Activated B cell treated with CpG ODN at 0.5 μM for 24 hours (primary cell): Measurements from ENCODE around the gene MYO1C. TPM values are rescaled to one million over a fixed set of nuclear protein-coding genes. Genes with fewer than 3 reads are reported as not detected.
A peak's percentile ranks its signal among the peaks of the same experiment; 100 is the strongest.

ENCODE experiments used
- ATAC-seq: fragments of 200-7000 bp; cut with Tn5 transposase; one replicate; pipeline ENCODE4 v1.10.0; 2021; ENCODE audit warnings: low read depth, mild to moderate bottlenecking, moderate library complexity
- CTCF ChIA-PET: fragments of 350-600 bp; sonication (Branson Sonifier 250); formaldehyde crosslinking; loops from one replicate; lab custom pipeline; 2021; ENCODE audit warnings: antibody characterized with exemption; lab: Charles Lee
- POLR2A ChIA-PET: fragments of 350-600 bp; sonication (Branson Sonifier 250); formaldehyde crosslinking; loops from one replicate; lab custom pipeline; 2021; ENCODE audit warnings: antibody characterized with exemption; lab: Charles Lee
- DNase-seq: peaks from one replicate; pipeline ENCODE4 v3.0.0; 2022
- H3K27ac Mint-ChIP-seq: one replicate; pipeline ENCODE4 v1.8.0; 2020; ENCODE audit warnings: mixed read lengths
- H3K27me3 Mint-ChIP-seq: one replicate; pipeline ENCODE4 v1.8.0; 2021; ENCODE audit warnings: mixed read lengths
- H3K36me3 Mint-ChIP-seq: one replicate; pipeline ENCODE4 v1.8.0; 2021; ENCODE audit warnings: low read depth, mixed read lengths
- H3K4me1 Mint-ChIP-seq: one replicate; pipeline ENCODE4 v1.8.0; 2021; ENCODE audit warnings: mixed read lengths
- H3K4me3 Mint-ChIP-seq: one replicate; pipeline ENCODE4 v1.8.0; 2020; ENCODE audit warnings: mild to moderate bottlenecking, mixed read lengths
- H3K9me3 Mint-ChIP-seq: one replicate; pipeline ENCODE4 v1.8.0; 2020; ENCODE audit warnings: mixed read lengths
- intact Hi-C: fragments of 100-400 bp; cut with micrococcal nuclease; formaldehyde crosslinking; loops from one replicate; pipeline ENCODE4 v1.15.1; 2024
- total RNA-seq: library from RNA; stranded (reverse); gene quantifications from 2 replicates; pipeline ENCODE4 v1.2.3, GENCODE V29; 2022
- TF ChIP-seq, protein P1 (sequence below): fragments of 200-600 bp; IDR thresholded peaks from one replicate; pipeline ENCODE4 v1.8.0; 2022; ENCODE audit warnings: antibody characterized with exemption, mild to moderate bottlenecking

The MYO1C gene
- total RNA-seq, 1 donor from 2014 or later, result 190 TPM

DNA sequence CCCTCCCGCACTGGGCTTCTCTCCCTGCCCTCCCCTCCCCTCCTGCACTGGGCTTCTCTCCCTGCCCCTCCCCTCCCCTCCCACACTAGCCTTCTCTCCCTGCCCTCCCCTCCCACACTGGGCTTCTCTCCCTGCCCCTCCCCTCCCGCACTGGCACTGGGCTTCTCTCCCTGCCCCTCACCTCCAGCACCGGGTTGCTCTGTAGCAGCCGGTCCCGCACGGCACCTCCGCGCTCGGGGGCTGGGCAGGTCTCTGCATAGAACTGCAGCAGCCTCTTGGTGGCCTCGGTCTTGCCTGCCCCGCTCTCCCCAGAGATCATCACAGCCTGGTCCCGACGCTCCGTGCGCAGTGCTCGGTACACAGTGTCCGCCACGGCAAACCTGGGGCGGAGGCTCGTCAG is 9.8 kb downstream of the MYO1C start:
- Mint-ChIP-seq H3K9me3 (no peaks in the 10 kb centered on the region), H3K36me3 (peaks cover 64% of the 10 kb centered on the region), H3K4me3 (no peak overlapping the region), H3K27ac (no peak overlapping the region), H3K4me1 (peaks cover 29% of the 10 kb centered on the region), H3K27me3 (no peaks in the 10 kb centered on the region)
- no peak for DNase-seq
- TF ChIP-seq, protein P1, sequence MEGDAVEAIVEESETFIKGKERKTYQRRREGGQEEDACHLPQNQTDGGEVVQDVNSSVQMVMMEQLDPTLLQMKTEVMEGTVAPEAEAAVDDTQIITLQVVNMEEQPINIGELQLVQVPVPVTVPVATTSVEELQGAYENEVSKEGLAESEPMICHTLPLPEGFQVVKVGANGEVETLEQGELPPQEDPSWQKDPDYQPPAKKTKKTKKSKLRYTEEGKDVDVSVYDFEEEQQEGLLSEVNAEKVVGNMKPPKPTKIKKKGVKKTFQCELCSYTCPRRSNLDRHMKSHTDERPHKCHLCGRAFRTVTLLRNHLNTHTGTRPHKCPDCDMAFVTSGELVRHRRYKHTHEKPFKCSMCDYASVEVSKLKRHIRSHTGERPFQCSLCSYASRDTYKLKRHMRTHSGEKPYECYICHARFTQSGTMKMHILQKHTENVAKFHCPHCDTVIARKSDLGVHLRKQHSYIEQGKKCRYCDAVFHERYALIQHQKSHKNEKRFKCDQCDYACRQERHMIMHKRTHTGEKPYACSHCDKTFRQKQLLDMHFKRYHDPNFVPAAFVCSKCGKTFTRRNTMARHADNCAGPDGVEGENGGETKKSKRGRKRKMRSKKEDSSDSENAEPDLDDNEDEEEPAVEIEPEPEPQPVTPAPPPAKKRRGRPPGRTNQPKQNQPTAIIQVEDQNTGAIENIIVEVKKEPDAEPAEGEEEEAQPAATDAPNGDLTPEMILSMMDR, result no peak
- intact Hi-C loops, result no loop called here
- ChIA-PET POLR2A (interaction anchor here (0.8 kb wide), 1 partner anchor 8 kb away, joined by 4 read pairs; no protein-coding TSS in a partner anchor), CTCF (no interaction called here)
- no peak for ATAC-seq

DNA sequence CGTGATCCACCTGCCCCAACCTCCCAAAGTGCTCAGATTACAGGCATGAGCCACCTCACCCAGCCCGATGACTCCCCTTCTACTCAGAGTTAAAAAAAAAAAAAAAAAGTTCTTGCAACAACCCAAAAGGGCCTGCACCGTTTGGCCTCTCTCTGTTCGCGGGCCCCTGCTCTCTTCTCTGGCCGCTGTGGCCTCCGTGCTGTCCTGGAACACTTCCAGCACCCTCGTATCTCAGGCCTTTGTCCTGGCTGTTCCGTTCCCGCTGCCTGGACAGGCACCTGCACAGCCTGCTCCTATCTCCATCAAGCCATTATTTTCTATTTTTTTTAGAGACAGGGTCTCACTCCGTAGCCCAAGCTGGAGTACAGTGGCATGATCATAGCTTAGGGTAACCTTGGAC is 10.8 kb downstream of the MYO1C start:
- TF ChIP-seq, protein P1, result no peak
- POLR2A ChIA-PET, result interaction anchor here (1.3 kb wide), 1 partner anchor 19 kb away, joined by 4 read pairs; no protein-coding TSS in a partner anchor
- CTCF ChIA-PET, result interaction anchor here (1.0 kb wide), 1 partner anchor 117 kb away, joined by 3 read pairs; no protein-coding TSS in a partner anchor
- no peaks in the 10 kb centered on the region for H3K9me3 Mint-ChIP-seq
- H3K36me3 Mint-ChIP-seq, result peaks cover 70% of the 10 kb centered on the region
- no peak overlapping the region for H3K4me3 Mint-ChIP-seq
- DNase-seq, result no peak
- H3K4me1 Mint-ChIP-seq, result peaks cover 28% of the 10 kb centered on the region
- no peak overlapping the region for H3K27ac Mint-ChIP-seq
- intact Hi-C loops, result no loop called here
- no peaks in the 10 kb centered on the region for H3K27me3 Mint-ChIP-seq
- ATAC-seq, result no peak

DNA sequence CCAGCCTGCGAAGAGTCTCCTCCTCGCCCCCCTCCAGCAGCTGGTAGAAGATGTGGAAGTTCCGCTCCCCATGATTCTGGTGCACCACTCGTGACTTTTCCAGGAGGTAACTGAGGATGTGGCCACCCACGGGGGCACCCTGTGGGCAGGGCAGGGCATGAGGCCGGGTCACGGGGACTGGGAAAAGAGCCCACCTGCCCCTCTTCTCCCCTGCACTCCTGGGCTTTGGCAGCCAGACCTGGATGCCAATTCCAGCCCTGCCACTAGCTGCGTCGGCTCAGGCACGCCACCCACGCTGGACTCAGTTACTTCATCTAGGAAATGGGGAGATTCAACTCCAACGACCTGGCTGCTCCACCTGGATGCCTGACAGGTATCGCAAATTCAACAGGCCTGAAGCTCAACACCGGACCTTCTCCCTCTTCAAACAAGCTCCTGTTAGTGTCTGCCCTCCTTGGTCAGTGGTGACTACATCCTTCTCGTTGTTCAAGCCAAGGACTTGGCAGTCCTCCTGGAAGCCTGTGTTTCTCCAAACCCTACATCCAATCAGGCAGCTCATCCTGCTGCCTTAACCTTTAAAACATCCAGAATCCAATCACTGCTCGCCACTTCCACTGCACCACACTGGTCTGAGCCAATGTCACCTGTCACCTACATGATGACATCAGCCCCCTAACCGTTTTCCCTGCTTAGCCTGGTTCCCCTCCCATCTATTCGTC is 11.6 kb downstream of the MYO1C start:
- CTCF ChIA-PET, result interaction anchor here (1.0 kb wide), 1 partner anchor 116 kb away, joined by 3 read pairs; no protein-coding TSS in a partner anchor
- POLR2A ChIA-PET, result interaction anchor here (0.6 to 1.4 kb wide), 3 partner anchors 12 to 104 kb away, joined by 3 to 4 read pairs (median 3); partner anchors contain the start of gene MYO1C
- Mint-ChIP-seq H3K27me3 (no peaks in the 10 kb centered on the region), H3K27ac (no peak overlapping the region), H3K4me3 (no peak overlapping the region), H3K9me3 (no peaks in the 10 kb centered on the region), H3K4me1 (peaks cover 31% of the 10 kb centered on the region), H3K36me3 (peaks cover 74% of the 10 kb centered on the region)
- intact Hi-C loops, result no loop called here
- ATAC-seq (no peak), DNase-seq (no peak)
- TF ChIP-seq, protein P1, result no peak

DNA sequence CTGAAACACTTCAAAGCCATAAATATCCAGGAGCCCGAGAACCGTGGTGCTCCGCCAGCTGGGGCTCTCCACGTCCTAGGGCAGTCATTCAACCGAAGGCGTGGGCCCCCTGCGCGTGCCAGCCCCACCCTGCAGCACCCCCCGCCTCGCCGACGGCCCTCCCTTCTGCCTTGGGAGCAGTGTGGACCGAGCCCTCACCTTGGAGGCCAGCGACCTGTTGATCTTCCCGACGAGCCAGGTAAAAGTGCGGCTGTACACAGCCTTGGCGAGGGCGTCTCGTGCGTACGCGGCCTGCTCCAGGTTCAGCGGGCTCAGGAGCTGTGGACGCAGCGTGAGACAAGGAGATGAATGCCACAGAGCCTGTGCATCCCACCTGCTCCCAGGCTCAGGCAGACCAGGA is 14.1 kb downstream of the MYO1C start:
- TF ChIP-seq, protein P1, result no peak
- no peak for DNase-seq
- ATAC-seq, result no peak
- no peak overlapping the region for H3K27ac Mint-ChIP-seq
- ChIA-PET CTCF (interaction anchor here (1.2 to 1.3 kb wide), 2 partner anchors 38 to 111 kb away, joined by 3 to 6 read pairs; partner anchors contain the start of gene INPP5K), POLR2A (interaction anchor here (1.1 kb wide), 1 partner anchor 20 kb away, joined by 4 read pairs; no protein-coding TSS in a partner anchor)
- no peak overlapping the region for H3K4me3 Mint-ChIP-seq
- H3K27me3 Mint-ChIP-seq, result no peaks in the 10 kb centered on the region
- H3K36me3 Mint-ChIP-seq, result peaks cover 75% of the 10 kb centered on the region
- H3K9me3 Mint-ChIP-seq, result no peaks in the 10 kb centered on the region
- intact Hi-C loops, result no loop called here
- H3K4me1 Mint-ChIP-seq, result peaks cover 41% of the 10 kb centered on the region

DNA sequence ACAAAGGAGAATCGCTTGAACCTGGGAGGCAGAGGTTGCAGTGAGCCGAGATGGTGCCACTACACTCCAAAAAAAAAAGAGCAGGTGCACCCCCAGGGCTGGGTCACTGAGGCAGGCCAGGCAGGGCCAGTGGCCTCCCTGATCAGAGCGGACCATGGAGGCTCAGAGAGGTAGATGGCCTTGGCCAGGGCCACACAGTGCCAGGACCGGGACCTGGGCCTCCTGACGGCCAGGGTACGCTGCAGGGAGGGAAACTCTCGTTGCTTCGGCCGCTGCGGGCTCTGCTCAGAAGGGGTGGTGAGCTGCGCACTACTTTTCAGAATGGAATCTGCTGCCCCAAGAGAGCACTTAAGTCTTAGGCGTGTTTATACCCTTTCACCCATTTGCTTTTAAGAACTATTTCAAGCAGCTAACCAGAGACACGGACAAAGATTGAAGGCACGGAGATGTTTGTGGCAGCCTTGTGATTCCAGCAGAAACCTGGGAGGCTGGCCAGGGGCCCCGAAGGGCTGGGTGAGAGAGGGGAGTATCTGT is 17.1 kb downstream of the MYO1C start:
- POLR2A ChIA-PET, result interaction anchor here (0.7 to 3.3 kb wide), 9 partner anchors 8 to 498 kb away, joined by 4 to 30 read pairs (median 6); partner anchors contain the start of genes INPP5K and YWHAE
- Mint-ChIP-seq H3K4me3 (peak overlapping the region; percentile 70), H3K4me1 (peaks cover 54% of the 10 kb centered on the region), H3K36me3 (peaks cover 67% of the 10 kb centered on the region), H3K27me3 (no peaks in the 10 kb centered on the region), H3K27ac (peak overlapping the region; percentile 79), H3K9me3 (no peaks in the 10 kb centered on the region)
- DNase-seq (no peak), ATAC-seq (no peak)
- intact Hi-C loops, result no loop called here
- TF ChIP-seq, protein P1, result no peak
- CTCF ChIA-PET, result interaction anchor here (0.9 kb wide), 1 partner anchor 110 kb away, joined by 4 read pairs; no protein-coding TSS in a partner anchor
